Small intestine (tissue), 16 donors: ENCODE data around the gene STK16. TPM values are rescaled to one million over a fixed set of nuclear protein-coding genes. Genes with fewer than 3 reads are reported as not detected.
"Not testable (repeated sequence)": the region's sequence is repeated elsewhere in the genome, so short reads cannot be mapped to it uniquely, and the experiment has no call there.

ENCODE experiments used
- DNase-seq, 2 donors: peaks; one replicate each; pipeline versions ENCODE4 v3.0.0 to v3.0.0-alpha.2; 2013
- FAIRE-seq: peaks from 2 replicates; lab custom pipeline; 2012; peaks lifted over from hg19 to GRCh38; lab: Jason Lieb, UNC
- H3K27ac ChIP-seq, 3 donors: one replicate each; pipeline ENCODE4 v1.5.1; 2013; ENCODE audit warnings: low read length in 2 of 3, mild to moderate bottlenecking in 2 of 3, control low read depth in 1 of 3, inconsistent platforms in 1 of 3, low read depth in 1 of 3, moderate library complexity in 1 of 3
- H3K27me3 ChIP-seq, 3 donors: one replicate each; pipeline ENCODE4 v1.6.1; 2013; ENCODE audit warnings: low read length in 3 of 3, inconsistent platforms in 1 of 3; ENCODE audit not compliant: control insufficient read depth in 3 of 3, insufficient read depth in 3 of 3
- H3K36me3 ChIP-seq, 3 donors: one replicate each; pipeline ENCODE4 v1.6.1; 2013; ENCODE audit warnings: low read length in 3 of 3, inconsistent platforms in 1 of 3, low read depth in 1 of 3, mild to moderate bottlenecking in 1 of 3, moderate library complexity in 1 of 3; ENCODE audit not compliant: control insufficient read depth in 3 of 3, insufficient read depth in 2 of 3
- H3K4me1 ChIP-seq, 3 donors: one replicate each; pipeline ENCODE4 v1.6.1; 2013; ENCODE audit warnings: low read length in 2 of 3, inconsistent platforms in 1 of 3, low read depth in 1 of 3, mild to moderate bottlenecking in 1 of 3, moderate library complexity in 1 of 3; ENCODE audit not compliant: control insufficient read depth in 3 of 3, insufficient read depth in 2 of 3
- H3K4me3 ChIP-seq, 3 donors: one replicate each; pipeline ENCODE4 v1.5.1; 2013; ENCODE audit warnings: low read length in 3 of 3, control low read depth in 1 of 3, inconsistent platforms in 1 of 3, low read depth in 1 of 3, mild to moderate bottlenecking in 1 of 3, moderate library complexity in 1 of 3
- H3K9me3 ChIP-seq, 2 donors: one replicate each; pipeline ENCODE4 v1.6.1; 2013; ENCODE audit warnings: low read depth in 1 of 2, low read length in 1 of 2; ENCODE audit not compliant: control insufficient read depth in 2 of 2, insufficient read depth in 1 of 2
- WGBS, 3 donors: extraction: QIAGEN DNeasy Blood & Tissue Kit; methylation state at CpG; one replicate each; pipeline ENCODE4 v1.1.7; 2013; 5-methylcytosine and 5-hydroxymethylcytosine counted together
- long read RNA-seq, 10 donors: transcript quantifications; one replicate each; lab custom pipeline, GENCODE V29; 2026
- polyA plus RNA-seq, 4 donors: library from polyadenylated mRNA; stranded (reverse) in 3 of 4; unstranded in 1 of 4; fragments of 200-250 nt in 3 of 4; fragments of 120-200 nt in 1 of 4; gene quantifications; one replicate each; pipeline versions ENCODE4 v1.2.1 to v1.2.3, GENCODE V29; 2013
- donor health status: healthy with polysubstance abuse.
- donor health status: control.
- donor health status: control.
- donor health status: Bipolar disorder and iron deficiency.
- donor health status: healthy.

Gene STK16, protein sequence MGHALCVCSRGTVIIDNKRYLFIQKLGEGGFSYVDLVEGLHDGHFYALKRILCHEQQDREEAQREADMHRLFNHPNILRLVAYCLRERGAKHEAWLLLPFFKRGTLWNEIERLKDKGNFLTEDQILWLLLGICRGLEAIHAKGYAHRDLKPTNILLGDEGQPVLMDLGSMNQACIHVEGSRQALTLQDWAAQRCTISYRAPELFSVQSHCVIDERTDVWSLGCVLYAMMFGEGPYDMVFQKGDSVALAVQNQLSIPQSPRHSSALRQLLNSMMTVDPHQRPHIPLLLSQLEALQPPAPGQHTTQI
- polyA plus RNA-seq: 10 to 100 TPM; 31.1 to 53.4 (median 42.6) TPM
- long read RNA-seq, donor 1: 0 reads
- long read RNA-seq, donor 2, partial matches to known transcripts: 6 of 10 reads
- long read RNA-seq, donor 2, other reads (novel, unspliced or antisense): 0 of 10 reads
- long read RNA-seq, donor 3, partial matches to known transcripts: 0 of 5 reads
- long read RNA-seq, donor 3, other reads (novel, unspliced or antisense): 0 of 5 reads
- long read RNA-seq, donor 4: 0 reads
- long read RNA-seq, donor 5, partial matches to known transcripts: 0 of 2 reads
- long read RNA-seq, donor 5, other reads (novel, unspliced or antisense): 0 of 2 reads
- long read RNA-seq, donor 6, partial matches to known transcripts: 0 of 5 reads
- long read RNA-seq, donor 6, other reads (novel, unspliced or antisense): 0 of 5 reads
- long read RNA-seq, donor 7: 0 reads
- long read RNA-seq, donor 8, partial matches to known transcripts: 0 of 2 reads
- long read RNA-seq, donor 8, other reads (novel, unspliced or antisense): 0 of 2 reads
- long read RNA-seq, donor 9, partial matches to known transcripts: 0 of 4 reads
- long read RNA-seq, donor 9, other reads (novel, unspliced or antisense): 0 of 4 reads
- long read RNA-seq, donor 10, transcript STK16-204 (8 exons, 2,868 nt): major isoform, 11 of 13 reads
- long read RNA-seq, donor 10, partial matches to known transcripts: 0 of 13 reads
- long read RNA-seq, donor 10, other reads (novel, unspliced or antisense): 0 of 13 reads

- DNase-seq: peak; percentile 87 to 97
- peaks cover 0 to 32% (median 0%) of the 10 kb centered on the region in 3 donors for H3K36me3 ChIP-seq
- FAIRE-seq: no peak
- H3K4me3 ChIP-seq: peak within 1 kb of the TSS; percentile 59 to 91 (median 91)
- H3K27ac ChIP-seq: peak within 1 kb of the TSS; percentile 71 to 91 (median 89)
- no peaks in the 10 kb centered on the region for H3K27me3 ChIP-seq
- 0 to 1% (median 1%) methylated on average over 46 of the region's 46 CpGs for whole genome bisulfite sequencing, 3 donors
- H3K4me1 ChIP-seq: peaks cover 17 to 44% (median 20%) of the 10 kb centered on the region in 3 donors
- H3K9me3 ChIP-seq: no peaks in the 10 kb centered on the region
These were observed at the start of gene STK16, which contains the start of gene GLB1L for GRCh38 chr2:219245148-219245898. STK16 (plus strand) TSS chr2:219245479; CDS start chr2:219246000, 521 bp downstream. GLB1L (minus strand) TSS chr2:219245444; CDS start chr2:219243573, 1,871 bp downstream.

DNA sequence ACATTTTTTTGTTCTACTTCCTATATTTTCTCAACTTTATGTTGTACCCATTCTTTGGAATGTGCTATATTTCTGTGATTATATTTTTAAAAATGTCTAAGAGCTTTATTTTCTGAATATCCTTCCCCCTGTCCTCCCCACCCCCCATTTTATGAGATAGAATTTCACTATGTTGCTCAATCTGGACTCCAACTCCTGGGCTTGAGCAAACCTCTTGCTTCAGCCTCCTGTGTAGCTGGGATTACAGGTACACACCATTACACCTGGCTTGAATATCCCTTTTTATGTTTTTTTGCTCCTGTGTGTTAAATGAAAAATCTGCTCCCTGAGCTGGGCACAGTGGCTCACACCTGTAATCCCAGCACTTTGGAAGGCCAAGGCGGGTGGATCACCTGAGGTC lies 47.9 kb upstream of the STK16 start:
- no peaks in the 10 kb centered on the region for H3K9me3 ChIP-seq
- WGBS, 3 donors: 92 to 100% (median 100%) methylated on average over 1 of the region's 1 CpG
- peaks cover 0 to 6% (median 4%) of the 10 kb centered on the region in 3 donors for H3K27me3 ChIP-seq
- DNase-seq (no peak), FAIRE-seq (no peak)
- H3K4me1 ChIP-seq: no peaks in the 10 kb centered on the region
- no peak overlapping the region for H3K27ac ChIP-seq
- no peaks in the 10 kb centered on the region for H3K36me3 ChIP-seq
- no peak overlapping the region for H3K4me3 ChIP-seq

GRCh38 chr2:219198974-219199373 lies 46.3 kb upstream of the STK16 start:
- H3K27ac ChIP-seq: no peak overlapping the region
- no peak for DNase-seq
- 75 to 87% (median 85%) methylated on average over 5 of the region's 5 CpGs for whole genome bisulfite sequencing, 3 donors
- H3K4me3 ChIP-seq: no peak overlapping the region
- peaks cover 0 to 6% (median 4%) of the 10 kb centered on the region in 3 donors for H3K27me3 ChIP-seq
- no peaks in the 10 kb centered on the region for H3K4me1 ChIP-seq
- FAIRE-seq: no peak
- H3K36me3 ChIP-seq: no peaks in the 10 kb centered on the region
- no peaks in the 10 kb centered on the region for H3K9me3 ChIP-seq

DNA sequence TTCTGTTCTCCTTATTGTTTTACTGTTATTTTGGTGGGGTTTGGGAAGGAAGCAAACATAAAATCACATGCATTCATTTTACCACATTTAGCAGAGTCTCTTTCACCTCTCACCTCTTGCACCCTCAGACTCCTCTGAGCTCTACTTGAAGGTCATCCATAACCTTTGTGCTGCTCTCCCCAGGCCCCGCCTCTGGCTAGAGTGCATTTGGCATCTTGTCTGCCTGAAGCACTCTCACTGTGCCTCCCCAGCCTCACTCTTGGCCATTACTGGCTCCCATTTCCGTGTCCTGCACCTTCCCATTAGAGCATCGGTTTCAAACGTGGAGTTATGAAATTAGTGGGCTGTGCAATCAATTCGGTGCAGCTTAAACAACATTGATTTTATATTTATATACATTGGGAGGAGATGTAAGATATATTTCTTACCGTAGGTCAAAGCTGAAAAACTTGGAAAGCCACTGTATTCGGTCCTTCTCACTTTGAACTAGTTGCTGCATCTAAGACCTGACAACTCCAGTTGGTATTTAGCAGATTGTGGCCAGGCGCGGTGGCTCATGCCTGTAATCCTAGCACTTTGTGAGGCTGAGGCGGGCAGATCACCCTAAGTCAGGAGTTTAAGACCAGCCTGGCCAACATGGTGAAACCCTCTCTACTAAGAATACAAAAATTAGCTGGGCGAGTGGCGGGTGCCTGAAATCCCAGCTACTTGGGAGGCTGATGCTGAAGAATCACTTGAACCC lies 45.6 kb upstream of the STK16 start:
- FAIRE-seq (no peak), DNase-seq (no peak)
- Histone ChIP-seq H3K9me3 (no peaks in the 10 kb centered on the region), H3K27me3 (peaks cover 0 to 6% (median 4%) of the 10 kb centered on the region in 3 donors), H3K27ac (no peak overlapping the region), H3K4me3 (no peak overlapping the region), H3K36me3 (no peaks in the 10 kb centered on the region), H3K4me1 (no peaks in the 10 kb centered on the region)
- WGBS, 3 donors: 74 to 83% (median 78%) methylated on average over 12 of the region's 12 CpGs

- not testable (repeated sequence) for H3K27me3 ChIP-seq, H3K9me3 ChIP-seq, H3K4me3 ChIP-seq, H3K4me1 ChIP-seq, DNase-seq, FAIRE-seq, H3K36me3 ChIP-seq, H3K27ac ChIP-seq
- WGBS, 3 donors: 68 to 77% (median 71%) methylated on average over 24 to 25 of the region's 26 CpGs
These were observed 44.6 kb upstream of the STK16 start for GRCh38 chr2:219200502-219201326.

DNA sequence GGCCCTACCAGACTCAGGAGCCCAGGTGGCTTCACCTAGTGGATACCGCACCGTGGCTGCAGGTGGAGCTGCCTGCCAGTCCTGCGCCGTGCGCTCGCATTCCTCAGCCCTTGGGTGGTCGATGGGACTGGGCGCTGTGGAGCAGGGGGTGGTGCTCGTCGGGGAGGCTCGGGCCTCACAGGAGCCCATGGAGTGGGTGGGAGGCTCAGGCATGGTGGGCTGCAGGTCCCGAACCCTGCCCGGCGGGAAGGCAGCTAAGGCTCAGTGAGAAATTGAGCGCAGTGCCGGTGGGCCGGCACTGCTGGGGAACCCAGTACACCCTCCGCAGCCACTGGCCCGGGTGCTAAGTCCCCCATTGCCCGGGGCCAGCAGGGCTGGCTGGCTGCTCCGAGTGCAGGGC lies 43.9 kb upstream of the STK16 start:
- H3K27me3 ChIP-seq, FAIRE-seq, H3K27ac ChIP-seq, H3K9me3 ChIP-seq, DNase-seq, H3K4me1 ChIP-seq, H3K4me3 ChIP-seq, H3K36me3 ChIP-seq: not testable (repeated sequence)
- 89 to 93% (median 90%) methylated on average over 14 to 21 of the region's 21 CpGs for whole genome bisulfite sequencing, 3 donors
